Lower leg skin (tissue), 4 donors: ENCODE measurements around the gene CASTOR1. TPM values are rescaled to one million over a fixed set of nuclear protein-coding genes. Genes with fewer than 3 reads are reported as not detected.

Experiments
- DNase-seq, 2 donors: peaks; one replicate each; pipeline ENCODE4 v3.0.0-alpha.2; 2019; ENCODE audit warnings: low spot score in 2 of 2
- H3K4me3 ChIP-seq: fragments of 200-600 bp; sonication (generic); 2 replicates; pipeline ENCODE4 v1.5.1; 2017; ENCODE audit warnings: mild to moderate bottlenecking, low read depth; ENCODE audit not compliant: poor library complexity, severe bottlenecking
- POLR2A ChIP-seq, 2 donors: fragments of 450-650 bp; IDR thresholded peaks; one replicate each; pipeline ENCODE4 v1.6.1; 2016 to 2017; ENCODE audit warnings: antibody characterized with exemption in 2 of 2, mild to moderate bottlenecking in 1 of 2, moderate library complexity in 1 of 2
- WGBS, 2 donors: methylation state at CpG; one replicate each; pipeline ENCODE4 v1.1.5; 2018; 5-methylcytosine and 5-hydroxymethylcytosine counted together
- intact Hi-C: fragments of 100-400 bp; cut with DNase I; formaldehyde crosslinking; loops from one replicate; pipeline ENCODE4 v1.15.0; 2023; ENCODE audit warnings: low total_unique reads
- total RNA-seq, 4 donors: library from RNA; depleted of rRNA; stranded (reverse); fragments of >200 nt; gene quantifications; one replicate each; pipeline ENCODE4 v1.1.0, GENCODE V29; 2016
- TF ChIP-seq, protein P1 (sequence below), 3 donors: fragments of 450-650 bp; IDR thresholded peaks; one replicate each; pipeline ENCODE4 v1.5.1; 2016; ENCODE audit warnings: antibody characterized with exemption in 3 of 3, mild to moderate bottlenecking in 3 of 3, moderate library complexity in 2 of 3

Gene CASTOR1
- total RNA-seq, 4 donors from 2014 or later = 16.3 to 38.1 (median 22.6) TPM

GRCh38 chr22:30262112-30262511 is 27.2 kb downstream of the CASTOR1 start:
- intact Hi-C loops = loop anchor here (10.0 kb wide), 1 partner anchor 223 kb away; no protein-coding TSS in a partner anchor
- WGBS, 2 donors = 39 to 66% methylated on average over 4 of the region's 4 CpGs
- DNase-seq = no peak
- TF ChIP-seq, protein P1, sequence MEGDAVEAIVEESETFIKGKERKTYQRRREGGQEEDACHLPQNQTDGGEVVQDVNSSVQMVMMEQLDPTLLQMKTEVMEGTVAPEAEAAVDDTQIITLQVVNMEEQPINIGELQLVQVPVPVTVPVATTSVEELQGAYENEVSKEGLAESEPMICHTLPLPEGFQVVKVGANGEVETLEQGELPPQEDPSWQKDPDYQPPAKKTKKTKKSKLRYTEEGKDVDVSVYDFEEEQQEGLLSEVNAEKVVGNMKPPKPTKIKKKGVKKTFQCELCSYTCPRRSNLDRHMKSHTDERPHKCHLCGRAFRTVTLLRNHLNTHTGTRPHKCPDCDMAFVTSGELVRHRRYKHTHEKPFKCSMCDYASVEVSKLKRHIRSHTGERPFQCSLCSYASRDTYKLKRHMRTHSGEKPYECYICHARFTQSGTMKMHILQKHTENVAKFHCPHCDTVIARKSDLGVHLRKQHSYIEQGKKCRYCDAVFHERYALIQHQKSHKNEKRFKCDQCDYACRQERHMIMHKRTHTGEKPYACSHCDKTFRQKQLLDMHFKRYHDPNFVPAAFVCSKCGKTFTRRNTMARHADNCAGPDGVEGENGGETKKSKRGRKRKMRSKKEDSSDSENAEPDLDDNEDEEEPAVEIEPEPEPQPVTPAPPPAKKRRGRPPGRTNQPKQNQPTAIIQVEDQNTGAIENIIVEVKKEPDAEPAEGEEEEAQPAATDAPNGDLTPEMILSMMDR (IDR thresholded peaks at IDR 0.05) = no peak
- TF ChIP-seq POLR2A (IDR thresholded peaks at IDR 0.05) = no peak
- H3K4me3 ChIP-seq = no peak overlapping the region

DNA sequence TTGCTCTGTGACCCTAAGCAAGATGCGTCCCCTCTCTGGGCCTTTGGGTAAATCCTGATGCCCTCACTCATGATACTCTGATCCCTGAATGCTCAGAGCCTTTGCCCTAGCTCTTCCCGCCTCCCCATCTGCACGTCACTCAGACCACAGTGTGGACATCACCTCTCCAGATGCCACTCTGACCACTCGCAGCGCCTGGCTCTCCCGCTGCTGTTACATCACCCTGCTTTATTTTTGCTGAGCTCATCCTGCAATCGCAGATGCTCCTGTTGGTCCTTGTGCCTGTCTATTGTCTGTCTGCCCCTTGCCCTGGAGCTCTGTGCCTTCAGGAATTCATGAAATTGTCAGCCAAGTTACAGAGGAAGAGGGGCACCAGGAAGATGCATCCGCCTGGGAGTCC is 28.2 kb downstream of the CASTOR1 start:
- TF ChIP-seq POLR2A (IDR thresholded peaks at IDR 0.05) = no peak
- TF ChIP-seq, protein P1 (IDR thresholded peaks at IDR 0.05) = no peak
- 84 to 86% methylated on average over 8 of the region's 8 CpGs for WGBS, 2 donors
- intact Hi-C loops = loop anchor here (10.0 kb wide), 1 partner anchor 224 kb away; no protein-coding TSS in a partner anchor
- no peak for DNase-seq
- no peak overlapping the region for H3K4me3 ChIP-seq

- intact Hi-C loops = loop anchor here (10.0 kb wide), 1 partner anchor 224 kb away; no protein-coding TSS in a partner anchor
- TF ChIP-seq POLR2A (IDR thresholded peaks at IDR 0.05) = no peak
- H3K4me3 ChIP-seq = no peak overlapping the region
- DNase-seq = no peak
- 80 to 82% methylated on average over 8 of the region's 8 CpGs for WGBS, 2 donors
These were observed 28.6 kb downstream of the CASTOR1 start for GRCh38 chr22:30260682-30261081.

DNA sequence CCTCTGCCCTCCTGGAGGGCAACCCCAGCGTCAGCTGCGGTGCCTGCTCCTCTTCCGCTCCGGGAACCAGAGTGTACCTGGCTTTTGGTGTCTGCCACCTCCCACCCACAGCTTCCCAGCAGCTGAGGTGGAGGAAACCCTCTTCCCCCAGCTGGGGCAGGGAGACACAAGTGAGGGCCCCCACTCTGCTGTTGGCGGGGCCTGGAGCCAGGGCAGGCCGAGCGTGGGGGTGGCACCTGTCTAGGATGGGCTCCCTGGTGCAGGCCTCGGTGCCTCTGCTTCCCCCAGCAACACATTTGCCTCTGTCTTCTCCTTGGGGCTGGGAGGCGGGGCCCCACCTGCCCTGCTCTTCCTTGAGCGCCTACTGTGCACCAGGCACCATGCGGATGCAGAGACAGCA is 29.0 kb downstream of the CASTOR1 start:
- 94 to 96% methylated on average over 7 to 8 of the region's 11 CpGs for WGBS, 2 donors
- TF ChIP-seq, protein P1 (IDR thresholded peaks at IDR 0.05) = no peak
- no peak for TF ChIP-seq POLR2A (IDR thresholded peaks at IDR 0.05)
- intact Hi-C loops = loop anchor here (10.0 kb wide), 1 partner anchor 225 kb away; no protein-coding TSS in a partner anchor
- no peak for DNase-seq
- H3K4me3 ChIP-seq = no peak overlapping the region

- DNase-seq = no peak
- H3K4me3 ChIP-seq = no peak overlapping the region
- TF ChIP-seq, protein P1 (IDR thresholded peaks at IDR 0.05) = no peak
- no peak for TF ChIP-seq POLR2A (IDR thresholded peaks at IDR 0.05)
- intact Hi-C loops = no loop called here
- 76 to 87% methylated on average over 5 to 6 of the region's 6 CpGs for WGBS, 2 donors
These were observed 35.0 kb downstream of the CASTOR1 start for GRCh38 chr22:30254314-30254713.

DNA sequence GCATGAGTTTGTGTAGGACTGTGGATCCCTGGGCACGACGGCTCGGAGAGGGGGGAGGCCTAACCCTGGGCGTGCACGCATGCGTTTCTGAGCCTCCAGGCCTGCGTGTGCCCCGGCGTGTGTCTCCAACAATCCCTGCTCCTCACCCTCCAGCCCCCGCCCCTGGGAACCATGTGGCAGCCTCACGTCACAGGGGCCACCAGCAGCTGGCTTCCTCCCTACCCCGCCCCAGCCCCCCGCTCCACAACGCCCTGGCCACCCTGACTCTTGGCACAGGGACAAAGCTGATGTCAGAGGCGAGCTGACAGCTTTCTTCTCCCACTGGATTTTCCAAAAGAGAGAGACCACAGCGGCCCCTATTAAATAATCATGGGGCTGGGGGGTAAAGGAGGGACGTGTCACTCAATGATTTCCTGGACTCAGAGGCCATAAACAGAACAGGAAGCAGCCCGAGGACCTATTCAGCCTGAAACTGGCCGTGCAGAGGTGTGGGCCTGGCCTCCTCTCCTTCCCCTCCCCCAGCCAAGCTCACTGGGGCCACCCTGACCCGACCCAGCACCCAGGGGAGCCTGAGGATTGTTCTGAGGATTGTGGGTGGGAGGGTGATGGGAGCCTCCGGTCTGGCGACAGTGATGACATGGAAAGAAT is 36.0 kb downstream of the CASTOR1 start:
- 11 to 12% methylated on average over 11 to 15 of the region's 22 CpGs for WGBS, 2 donors
- TF ChIP-seq, protein P1 (IDR thresholded peaks at IDR 0.05) = no peak
- no peak for TF ChIP-seq POLR2A (IDR thresholded peaks at IDR 0.05)
- DNase-seq = peak in 1 of 2 donors; percentile 93
- intact Hi-C loops = no loop called here
- H3K4me3 ChIP-seq = no peak overlapping the region
